ENCODE measurements around the gene PTPRN2. TPM values are rescaled to one million over a fixed set of nuclear protein-coding genes. Genes with fewer than 3 reads are reported as not detected.

PTPRN2 gene
- total and polyA plus RNA-seq, 2 of the 8 experiments (the other 6 are each of a cell fraction or from before 2014, with no cell fraction given) = 2.6 to 4.5 TPM

DNA sequence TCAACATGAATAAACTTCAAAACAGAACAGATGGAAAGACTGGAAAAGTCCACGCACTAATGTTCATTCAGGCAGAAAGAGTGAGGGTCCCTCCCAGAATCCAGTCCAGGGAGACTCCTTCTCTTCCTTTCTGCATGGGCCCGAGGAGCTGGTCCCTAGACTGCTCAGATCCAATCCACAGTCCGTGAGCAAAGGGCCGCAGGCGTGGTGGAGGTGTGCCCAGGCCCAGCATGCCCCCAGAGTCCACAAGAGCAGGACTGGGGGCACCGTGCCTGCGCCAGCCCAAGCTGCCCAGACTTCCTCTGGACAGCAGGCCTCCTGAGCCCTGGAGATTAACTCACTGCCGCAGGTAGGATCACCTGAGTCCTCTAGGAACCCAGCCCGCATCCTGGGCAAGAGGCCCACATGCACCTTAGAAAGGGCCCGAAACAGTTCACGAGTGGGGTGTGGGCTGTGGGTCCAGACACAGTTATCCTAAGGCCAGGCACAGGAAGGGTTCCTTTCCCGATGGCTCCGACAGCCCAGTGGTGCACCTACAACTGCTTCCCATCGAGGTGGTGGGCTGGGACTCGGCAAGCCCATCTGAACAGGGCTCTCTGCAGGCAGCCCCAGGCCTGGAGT is 719.8 kb downstream of the PTPRN2 start:
- H2BK15ac ChIP-seq (ENCODE audit: low read length) = no peak overlapping the region
- no peak overlapping the region for H4K91ac ChIP-seq (replicated peaks; ENCODE audit: insufficient read length, low read length)
- H2BK5ac ChIP-seq (ENCODE audit: low read depth, low read length) = no peak overlapping the region
- no peak overlapping the region for H3K18ac ChIP-seq (ENCODE audit: extremely low read depth, low read length)
- no peak overlapping the region for H2AK5ac ChIP-seq (ENCODE audit: low read depth, low read length)
- peaks cover 15 to 19% of the 10 kb centered on the region in 2 experiments; a peak in 3 of 4 replicates for H3K9me3 ChIP-seq (ENCODE audit: insufficient read depth in 2 of 2, low read depth in 1 of 2, low read length in 1 of 2)
- no peaks in the 10 kb centered on the region for H3K79me1 ChIP-seq (ENCODE audit: low read depth, low read length)
- no peak overlapping the region for H4K5ac ChIP-seq (ENCODE audit: insufficient read length, low read depth, low read length)
- DNase-seq (ENCODE audit: low read depth in 1 of 2, low spot score in 2 of 2) (no peak), FAIRE-seq (no peak)
- H3K4ac ChIP-seq (replicated peaks; ENCODE audit: insufficient read length, low read depth, low read length) = no peak overlapping the region
- CTCF ChIA-PET (ENCODE audit: partially characterized antibody) = interaction anchor here (1.1 kb wide), 1 partner anchor 13 kb away, joined by 3 read pairs; no protein-coding TSS in a partner anchor
- no peak overlapping the region for H2BK12ac ChIP-seq (ENCODE audit: low read depth, low read length)
- H3K79me2 ChIP-seq (ENCODE audit: control insufficient read depth in 1 of 2, insufficient read depth in 2 of 2, low read length in 2 of 2) = no peaks in the 10 kb centered on the region
- no peak overlapping the region for H4K8ac ChIP-seq (ENCODE audit: extremely low read depth, insufficient read depth, low read length)
- POLR2A ChIA-PET (ENCODE audit: partially characterized antibody) = no interaction called here
- no peak overlapping the region for H3K4me3 ChIP-seq (ENCODE audit: extremely low read depth in 1 of 4, insufficient read depth in 2 of 4, low read depth in 3 of 4, low read length in 4 of 4)
- no peak overlapping the region for H2AFZ ChIP-seq (ENCODE audit: low read length)
- no peak overlapping the region for H3K56ac ChIP-seq (replicated peaks; ENCODE audit: insufficient read length, low read depth, low read length)
- no peak overlapping the region for H3K27ac ChIP-seq (ENCODE audit: low read depth, low read length)
- no peak overlapping the region for H3K4me2 ChIP-seq (ENCODE audit: insufficient read depth in 1 of 2, low read depth in 2 of 2, low read length in 2 of 2)
- 0 out of 2 replicates have a peak, but pooled peaks cover 2% of the 10 kb centered on the region for H3K23me2 ChIP-seq (ENCODE audit: low read depth, low read length)
- no peak overlapping the region for H3K23ac ChIP-seq (ENCODE audit: insufficient read length)
- H2BK120ac ChIP-seq (replicated peaks; ENCODE audit: low read depth, low read length) = no peak overlapping the region
- no peak overlapping the region for H2BK20ac ChIP-seq (ENCODE audit: low read length)
- H3K36me3 ChIP-seq (ENCODE audit: control insufficient read depth in 2 of 4, insufficient read depth in 4 of 4, low read length in 3 of 4) = no peaks in the 10 kb centered on the region
- no peaks in the 10 kb centered on the region for H3K27me3 ChIP-seq (replicated peaks in 1 of 4; ENCODE audit: control insufficient read depth in 3 of 4, extremely low read depth in 1 of 4, insufficient read depth in 3 of 4, low read length in 3 of 4)
- peaks cover 0 to 4% of the 10 kb centered on the region in 2 experiments for H4K20me1 ChIP-seq (replicated peaks in 1 of 2; ENCODE audit: control insufficient read depth in 1 of 2, insufficient read depth in 2 of 2, low read length in 2 of 2)
- no peak overlapping the region for H3K14ac ChIP-seq (ENCODE audit: insufficient read length)
- WGBS, 2 experiments (ENCODE audit: extremely low coverage in 1 of 2, insufficient coverage in 1 of 2, insufficient read length in 1 of 2, insufficient replicate concordance in 2 of 2, low coverage in 1 of 2, low lambda C conversion rate in 2 of 2, missing lambda C conversion rate in 1 of 2) = 93% methylated on average over 13 of the region's 15 CpGs; no CpG with 5 or more reads in 1 of the 2 experiments
- no peaks in the 10 kb centered on the region; a peak in 1 of 7 replicates for H3K4me1 ChIP-seq (replicated peaks in 1 of 4; ENCODE audit: control insufficient read depth in 3 of 4, insufficient read depth in 4 of 4, low read length in 3 of 4)
- no peak overlapping the region for H3K9ac ChIP-seq (replicated peaks in 1 of 4; ENCODE audit: extremely low read depth in 1 of 4, low read depth in 3 of 4, low read length in 3 of 4)
- no peak for TF ChIP-seq CTBP2 (IDR thresholded peaks at IDR 0.05; ENCODE audit: borderline replicate concordance, insufficient read depth, insufficient read length, low read length)
- TF ChIP-seq, protein P1, sequence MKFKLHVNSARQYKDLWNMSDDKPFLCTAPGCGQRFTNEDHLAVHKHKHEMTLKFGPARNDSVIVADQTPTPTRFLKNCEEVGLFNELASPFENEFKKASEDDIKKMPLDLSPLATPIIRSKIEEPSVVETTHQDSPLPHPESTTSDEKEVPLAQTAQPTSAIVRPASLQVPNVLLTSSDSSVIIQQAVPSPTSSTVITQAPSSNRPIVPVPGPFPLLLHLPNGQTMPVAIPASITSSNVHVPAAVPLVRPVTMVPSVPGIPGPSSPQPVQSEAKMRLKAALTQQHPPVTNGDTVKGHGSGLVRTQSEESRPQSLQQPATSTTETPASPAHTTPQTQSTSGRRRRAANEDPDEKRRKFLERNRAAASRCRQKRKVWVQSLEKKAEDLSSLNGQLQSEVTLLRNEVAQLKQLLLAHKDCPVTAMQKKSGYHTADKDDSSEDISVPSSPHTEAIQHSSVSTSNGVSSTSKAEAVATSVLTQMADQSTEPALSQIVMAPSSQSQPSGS (IDR thresholded peaks at IDR 0.05; ENCODE audit: low read length) = no peak
- no peak for TF ChIP-seq TAF7 (optimal IDR thresholded peaks at IDR 0.05; ENCODE audit: borderline replicate concordance, low read depth, low read length)
- no peak for TF ChIP-seq CHD2 (IDR thresholded peaks at IDR 0.05; ENCODE audit: low read length)
- no peak for TF ChIP-seq HDAC2 (IDR thresholded peaks at IDR 0.05; ENCODE audit: borderline replicate concordance in 1 of 2, low read depth in 2 of 2, low read length in 2 of 2)
- TF ChIP-seq GTF2F1 (IDR thresholded peaks at IDR 0.05; ENCODE audit: borderline replicate concordance, low read depth, low read length) = no peak
- TF ChIP-seq CREB1 (IDR thresholded peaks at IDR 0.05) = no peak
- no peak for TF ChIP-seq RXRA (IDR thresholded peaks at IDR 0.05; ENCODE audit: insufficient read depth, low read depth, low read length)
- TF ChIP-seq MAFK (IDR thresholded peaks at IDR 0.05; ENCODE audit: low read depth, low read length) = no peak
- TF ChIP-seq RNF2 (IDR thresholded peaks at IDR 0.05; ENCODE audit: borderline replicate concordance, low read depth, low read length, missing control alignments, poor library complexity, severe bottlenecking) = no peak

Measured in H1 (cell line).